WTC11 (cell line): ENCODE measurements around the gene L1TD1. TPM values are rescaled to one million over a fixed set of nuclear protein-coding genes. Genes with fewer than 3 reads are reported as not detected.

Experiments used
- ATAC-seq: fragments of 200-7000 bp; cut with Tn5 transposase; 2 replicates; pipeline ENCODE4 v1.10.0; 2021; ENCODE audit warnings: mild to moderate bottlenecking, moderate library complexity
- CTCF ChIA-PET: fragments of 300-600 bp; sonication (Branson Sonifier 250); formaldehyde crosslinking; loops from one replicate; lab custom pipeline; 2021; ENCODE audit warnings: antibody characterized with exemption; lab: Charles Lee
- POLR2A ChIA-PET: fragments of 350-600 bp; sonication (Branson Sonifier 250); formaldehyde crosslinking; loops from one replicate; lab custom pipeline; 2021; ENCODE audit warnings: antibody characterized with exemption; lab: Charles Lee
- DNase-seq: peaks from one replicate; pipeline ENCODE4 v3.0.0; 2021; ENCODE audit warnings: low spot score
- H3K27ac Mint-ChIP-seq: 2 replicates; pipeline ENCODE4 v1.8.0; 2021; ENCODE audit warnings: mixed read lengths
- H3K27me3 Mint-ChIP-seq: 2 replicates; pipeline ENCODE4 v1.8.0; 2021; ENCODE audit warnings: low read depth, mild to moderate bottlenecking, moderate library complexity, mixed read lengths
- H3K36me3 Mint-ChIP-seq: 2 replicates; pipeline ENCODE4 v1.8.0; 2021; ENCODE audit warnings: mixed read lengths
- H3K4me1 Mint-ChIP-seq: 2 replicates; pipeline ENCODE4 v1.8.0; 2022; ENCODE audit warnings: mixed read lengths
- H3K4me3 Mint-ChIP-seq: 2 replicates; pipeline ENCODE4 v1.8.0; 2021; ENCODE audit warnings: mild to moderate bottlenecking, moderate library complexity, mixed read lengths
- H3K9me3 Mint-ChIP-seq: 2 replicates; pipeline ENCODE4 v1.8.0; 2021; ENCODE audit warnings: mixed read lengths
- AFF4 ChIP-seq: sonication (generic); formaldehyde crosslinking; IDR thresholded peaks from 2 replicates; pipeline ENCODE4 v1.8.1; 2023; ENCODE audit warnings: mild to moderate bottlenecking, missing genetic modification reagents, borderline replicate concordance
- E2F1 ChIP-seq: sonication (generic); formaldehyde crosslinking; IDR thresholded peaks from 2 replicates; pipeline ENCODE4 v1.8.0; 2022; ENCODE audit warnings: mild to moderate bottlenecking, missing genetic modification reagents
- FOXJ3 ChIP-seq: sonication (generic); formaldehyde crosslinking; IDR thresholded peaks from 2 replicates; pipeline ENCODE4 v1.9.0; 2021; ENCODE audit warnings: missing genetic modification reagents, mild to moderate bottlenecking, borderline replicate concordance
- JUN ChIP-seq: sonication (generic); formaldehyde crosslinking; IDR thresholded peaks from 2 replicates; pipeline ENCODE4 v1.8.0; 2023; ENCODE audit warnings: mild to moderate bottlenecking, missing genetic modification reagents
- TEAD1 ChIP-seq: sonication (generic); formaldehyde crosslinking; IDR thresholded peaks from 2 replicates; pipeline ENCODE4 v1.8.0; 2022; ENCODE audit warnings: mild to moderate bottlenecking, missing genetic modification reagents
- total RNA-seq: library from RNA; stranded (reverse); gene quantifications from 3 replicates; pipeline ENCODE4 v1.2.3, GENCODE V29; 2021
- TF ChIP-seq, protein P1 (sequence below): sonication (generic); formaldehyde crosslinking; IDR thresholded peaks from 2 replicates; pipeline ENCODE4 v1.8.1; 2022; ENCODE audit warnings: low read depth, mild to moderate bottlenecking, moderate library complexity, missing genetic modification reagents, borderline replicate concordance
- TF ChIP-seq, protein P2 (sequence below): sonication (generic); formaldehyde crosslinking; IDR thresholded peaks from 2 replicates; pipeline ENCODE4 v1.8.0; 2022; ENCODE audit warnings: mild to moderate bottlenecking, missing genetic modification reagents
- TF ChIP-seq, protein P3 (sequence below): fragments of 250-450 bp; sonication (Bioruptor Pico); IDR thresholded peaks from 2 replicates; pipeline ENCODE4 v1.9.0; 2021; ENCODE audit warnings: mild to moderate bottlenecking, borderline replicate concordance
- TF ChIP-seq, protein P4 (sequence below): fragments of 250-450 bp; sonication (Bioruptor Pico); IDR thresholded peaks from 2 replicates; pipeline ENCODE4 v1.9.0; 2021; ENCODE audit warnings: moderate library complexity, mild to moderate bottlenecking, inconsistent platforms, borderline replicate concordance

L1TD1 gene
- total RNA-seq, 1 experiment from 2014 or later = 319 TPM

- Mint-ChIP-seq H3K4me3 (0 out of 2 replicates have a peak overlapping the region, but pooled peaks have one; percentile 14), H3K27ac (peak overlapping the region; percentile 92), H3K9me3 (no peaks in the 10 kb centered on the region), H3K4me1 (peaks cover 64% of the 10 kb centered on the region), H3K36me3 (no peaks in the 10 kb centered on the region), H3K27me3 (no peaks in the 10 kb centered on the region)
- POLR2A ChIA-PET = interaction anchor here (0.6 to 1.9 kb wide), 7 partner anchors 21 to 259 kb away, joined by 3 to 12 read pairs (median 5); no protein-coding TSS in a partner anchor
- peak; percentile 53; the same call in 1 of the 2 replicates for TF ChIP-seq AFF4 (CRISPR knock-in tag)
- peak; percentile 29; the same call in 1 of the 2 replicates for TF ChIP-seq TEAD1
- TF ChIP-seq, protein P1, sequence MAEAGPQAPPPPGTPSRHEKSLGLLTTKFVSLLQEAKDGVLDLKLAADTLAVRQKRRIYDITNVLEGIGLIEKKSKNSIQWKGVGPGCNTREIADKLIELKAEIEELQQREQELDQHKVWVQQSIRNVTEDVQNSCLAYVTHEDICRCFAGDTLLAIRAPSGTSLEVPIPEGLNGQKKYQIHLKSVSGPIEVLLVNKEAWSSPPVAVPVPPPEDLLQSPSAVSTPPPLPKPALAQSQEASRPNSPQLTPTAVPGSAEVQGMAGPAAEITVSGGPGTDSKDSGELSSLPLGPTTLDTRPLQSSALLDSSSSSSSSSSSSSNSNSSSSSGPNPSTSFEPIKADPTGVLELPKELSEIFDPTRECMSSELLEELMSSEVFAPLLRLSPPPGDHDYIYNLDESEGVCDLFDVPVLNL = no peak
- TF ChIP-seq, protein P2, sequence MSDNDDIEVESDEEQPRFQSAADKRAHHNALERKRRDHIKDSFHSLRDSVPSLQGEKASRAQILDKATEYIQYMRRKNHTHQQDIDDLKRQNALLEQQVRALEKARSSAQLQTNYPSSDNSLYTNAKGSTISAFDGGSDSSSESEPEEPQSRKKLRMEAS (CRISPR knock-in tag) = 0 out of 2 replicates have a peak, but pooled peaks have one; percentile 33
- no peak for TF ChIP-seq E2F1 (CRISPR knock-in tag)
- CTCF ChIA-PET = interaction anchor here (0.7 to 2.4 kb wide), 22 partner anchors 10 to 259 kb away, joined by 3 to 30 read pairs (median 8); no protein-coding TSS in a partner anchor
- DNase-seq (no peak), ATAC-seq (peak; percentile 79)
Observed at GRCh38 chr1:62176597-62177312, 17.9 kb upstream of the L1TD1 start.

GRCh38 chr1:62177621-62178020 lies 17.0 kb upstream of the L1TD1 start:
- no peaks in the 10 kb centered on the region for H3K27me3 Mint-ChIP-seq
- ATAC-seq (no peak), DNase-seq (no peak)
- TF ChIP-seq, protein P3, sequence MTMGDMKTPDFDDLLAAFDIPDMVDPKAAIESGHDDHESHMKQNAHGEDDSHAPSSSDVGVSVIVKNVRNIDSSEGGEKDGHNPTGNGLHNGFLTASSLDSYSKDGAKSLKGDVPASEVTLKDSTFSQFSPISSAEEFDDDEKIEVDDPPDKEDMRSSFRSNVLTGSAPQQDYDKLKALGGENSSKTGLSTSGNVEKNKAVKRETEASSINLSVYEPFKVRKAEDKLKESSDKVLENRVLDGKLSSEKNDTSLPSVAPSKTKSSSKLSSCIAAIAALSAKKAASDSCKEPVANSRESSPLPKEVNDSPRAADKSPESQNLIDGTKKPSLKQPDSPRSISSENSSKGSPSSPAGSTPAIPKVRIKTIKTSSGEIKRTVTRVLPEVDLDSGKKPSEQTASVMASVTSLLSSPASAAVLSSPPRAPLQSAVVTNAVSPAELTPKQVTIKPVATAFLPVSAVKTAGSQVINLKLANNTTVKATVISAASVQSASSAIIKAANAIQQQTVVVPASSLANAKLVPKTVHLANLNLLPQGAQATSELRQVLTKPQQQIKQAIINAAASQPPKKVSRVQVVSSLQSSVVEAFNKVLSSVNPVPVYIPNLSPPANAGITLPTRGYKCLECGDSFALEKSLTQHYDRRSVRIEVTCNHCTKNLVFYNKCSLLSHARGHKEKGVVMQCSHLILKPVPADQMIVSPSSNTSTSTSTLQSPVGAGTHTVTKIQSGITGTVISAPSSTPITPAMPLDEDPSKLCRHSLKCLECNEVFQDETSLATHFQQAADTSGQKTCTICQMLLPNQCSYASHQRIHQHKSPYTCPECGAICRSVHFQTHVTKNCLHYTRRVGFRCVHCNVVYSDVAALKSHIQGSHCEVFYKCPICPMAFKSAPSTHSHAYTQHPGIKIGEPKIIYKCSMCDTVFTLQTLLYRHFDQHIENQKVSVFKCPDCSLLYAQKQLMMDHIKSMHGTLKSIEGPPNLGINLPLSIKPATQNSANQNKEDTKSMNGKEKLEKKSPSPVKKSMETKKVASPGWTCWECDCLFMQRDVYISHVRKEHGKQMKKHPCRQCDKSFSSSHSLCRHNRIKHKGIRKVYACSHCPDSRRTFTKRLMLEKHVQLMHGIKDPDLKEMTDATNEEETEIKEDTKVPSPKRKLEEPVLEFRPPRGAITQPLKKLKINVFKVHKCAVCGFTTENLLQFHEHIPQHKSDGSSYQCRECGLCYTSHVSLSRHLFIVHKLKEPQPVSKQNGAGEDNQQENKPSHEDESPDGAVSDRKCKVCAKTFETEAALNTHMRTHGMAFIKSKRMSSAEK (CRISPR knock-in tag) = no peak
- TF ChIP-seq FOXJ3 (CRISPR knock-in tag) = no peak
- no peak for TF ChIP-seq JUN
- TF ChIP-seq, protein P4, sequence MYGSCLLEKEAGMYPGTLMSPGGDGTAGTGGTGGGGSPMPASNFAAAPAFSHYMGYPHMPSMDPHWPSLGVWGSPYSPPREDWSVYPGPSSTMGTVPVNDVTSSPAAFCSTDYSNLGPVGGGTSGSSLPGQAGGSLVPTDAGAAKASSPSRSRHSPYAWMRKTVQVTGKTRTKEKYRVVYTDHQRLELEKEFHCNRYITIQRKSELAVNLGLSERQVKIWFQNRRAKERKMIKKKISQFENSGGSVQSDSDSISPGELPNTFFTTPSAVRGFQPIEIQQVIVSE (CRISPR knock-in tag) = no peak
- no peak overlapping the region for H3K4me3 Mint-ChIP-seq
- POLR2A ChIA-PET = no interaction called here
- H3K36me3 Mint-ChIP-seq = no peaks in the 10 kb centered on the region
- CTCF ChIA-PET = no interaction called here
- H3K27ac Mint-ChIP-seq = peak overlapping the region; percentile 92
- no peaks in the 10 kb centered on the region for H3K9me3 Mint-ChIP-seq
- H3K4me1 Mint-ChIP-seq = peaks cover 72% of the 10 kb centered on the region
